NB4 (cell line): ENCODE measurements around the gene ZNF212.

ENCODE experiments used
- POLR2A ChIP-seq: IDR thresholded peaks from 2 replicates; pipeline ENCODE4 v1.6.1; 2011; ENCODE audit warnings: mild to moderate bottlenecking; ENCODE audit not compliant: insufficient read length; ENCODE audit errors: extremely low read depth
- TF ChIP-seq, protein P1 (sequence below): IDR thresholded peaks from 2 replicates; pipeline ENCODE4 v1.6.1; 2011; ENCODE audit warnings: low read depth, low read length

DNA sequence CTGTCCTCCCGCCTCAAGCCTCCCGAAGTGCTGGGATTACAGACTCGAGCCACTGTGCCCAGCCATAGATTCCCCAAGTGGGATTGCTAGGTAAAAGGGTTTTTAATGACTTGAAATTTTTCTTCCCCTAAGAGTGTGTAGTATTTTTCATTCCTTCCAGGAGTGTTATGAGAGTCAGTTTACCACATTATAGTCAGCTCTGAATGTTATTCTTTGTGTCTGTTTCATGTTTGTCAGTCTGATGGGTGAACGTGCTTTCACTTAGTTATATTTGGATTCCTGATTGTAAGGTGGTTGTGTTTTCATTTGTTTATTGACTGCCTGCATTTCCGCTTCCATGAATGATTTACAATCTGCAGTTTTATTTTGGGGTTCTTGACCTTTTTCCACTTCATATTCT is 6.3 kb downstream of the ZNF212 start:
- TF ChIP-seq, protein P1, sequence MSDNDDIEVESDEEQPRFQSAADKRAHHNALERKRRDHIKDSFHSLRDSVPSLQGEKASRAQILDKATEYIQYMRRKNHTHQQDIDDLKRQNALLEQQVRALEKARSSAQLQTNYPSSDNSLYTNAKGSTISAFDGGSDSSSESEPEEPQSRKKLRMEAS, result no peak
- TF ChIP-seq POLR2A, result no peak
